ENCODE measurements around the gene TCTN1. TPM values are rescaled to one million over a fixed set of nuclear protein-coding genes. Genes with fewer than 3 reads are reported as not detected.

TCTN1 gene
- total and polyA plus RNA-seq, 2 donors (not counting 1 experiment from before 2014, with no cell fraction given) = 49.1 to 69.8 TPM

DNA sequence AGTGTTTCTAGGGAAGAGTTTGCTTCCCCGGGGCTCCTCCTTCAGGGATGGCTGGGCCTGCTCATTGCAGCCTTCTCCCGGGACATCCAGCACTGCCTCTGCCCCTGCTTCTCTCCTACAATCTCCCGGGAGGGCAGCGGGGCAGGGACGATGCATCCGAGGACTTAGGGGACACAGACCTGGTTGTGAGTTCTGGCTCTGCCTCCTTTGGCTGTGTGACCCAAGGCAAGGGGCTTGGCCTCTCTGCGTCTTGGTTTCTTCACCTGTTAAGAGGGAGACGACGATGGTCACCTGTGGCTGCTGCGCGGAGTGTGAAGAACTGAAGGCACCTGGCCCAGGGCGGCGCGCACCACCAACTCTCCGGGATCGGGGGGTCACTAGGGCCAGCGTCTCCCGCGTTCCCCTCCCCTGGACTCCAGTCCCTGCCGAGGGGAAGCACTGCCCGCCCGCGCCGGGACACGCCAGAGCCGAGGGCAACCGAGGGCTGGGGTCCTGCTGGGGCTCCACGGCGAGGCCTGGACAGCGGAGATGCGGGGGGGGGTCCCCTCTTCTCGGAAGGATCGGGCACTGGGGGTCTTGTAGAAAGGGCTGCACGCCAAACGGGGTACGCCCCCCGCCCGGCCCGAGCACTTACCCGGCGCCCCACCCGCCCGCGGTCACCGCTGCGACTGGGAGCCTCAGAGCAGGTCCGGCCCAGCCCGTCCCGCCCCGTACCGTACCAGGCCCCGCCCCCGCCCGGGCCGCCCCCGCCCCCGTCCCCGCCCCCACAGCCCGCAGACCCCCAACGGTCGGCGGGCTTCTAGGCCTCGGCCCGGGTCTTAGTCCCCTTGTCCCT, 74.7 kb downstream of the TCTN1 start, which contains the start of gene HVCN1:
TSS of gene HVCN1 (minus strand) at position 670 of the 835 bp plus-strand sequence. CDS start 5,870 bp downstream, outside the sequence.
- peak; percentile 61 for ATAC-seq (ENCODE audit: low read depth)
- Histone ChIP-seq H3K36me3 (replicated peaks in 1 of 2; ENCODE audit: control extremely low read depth in 1 of 2, control insufficient read depth in 1 of 2, extremely low read depth in 1 of 2, insufficient read depth in 2 of 2, low read length in 1 of 2) (peaks cover 0 to 46% of the 10 kb centered on the region in 2 experiments), H3K4me3 (ENCODE audit: control extremely low read depth in 1 of 5, extremely low read depth in 1 of 5, insufficient read depth in 1 of 5, low read depth in 2 of 5, low read length in 4 of 5) (peak within 1 kb of the TSS; percentile 72 to 98 (median 92)), H2AFZ (ENCODE audit: insufficient read depth, low read depth, low read length, poor library complexity, severe bottlenecking) (peak within 1 kb of the TSS; percentile 76), H3K9ac (ENCODE audit: low read length) (peak within 1 kb of the TSS; percentile 84), H3K79me2 (ENCODE audit: control insufficient read depth, insufficient read depth, low read length) (peaks cover 84% of the 10 kb centered on the region), H3K27me3 (replicated peaks in 1 of 4; ENCODE audit: control extremely low read depth in 1 of 4, control insufficient read depth in 3 of 4, insufficient read depth in 4 of 4, low read length in 3 of 4) (no peaks in the 10 kb centered on the region), H3K4me2 (replicated peaks; ENCODE audit: low read depth, low read length, poor library complexity, severe bottlenecking) (peak within 1 kb of the TSS; percentile 83), H3K4me1 (ENCODE audit: control insufficient read depth in 2 of 2, insufficient read depth in 2 of 2, low read length in 2 of 2) (peaks cover 50 to 69% of the 10 kb centered on the region in 2 donors), H3K9me3 (ENCODE audit: control extremely low read depth in 1 of 3, control insufficient read depth in 2 of 3, insufficient read depth in 1 of 3, low read length in 2 of 3) (peaks cover 0 to 3% (median 0%) of the 10 kb centered on the region in 3 donors), H4K20me1 (ENCODE audit: control insufficient read depth, insufficient read depth, low read length, poor library complexity, severe bottlenecking) (peaks cover 50% of the 10 kb centered on the region), H3K27ac (ENCODE audit: low read length in 2 of 2) (peak within 1 kb of the TSS; percentile 58 to 70)
- DNase-seq = peak; percentile 39
- Mint-ChIP-seq H3K27ac (peak within 1 kb of the TSS; percentile 96), H3K4me1 (peaks cover 69% of the 10 kb centered on the region), H3K27me3 (no peaks in the 10 kb centered on the region), H3K4me3 (peak within 1 kb of the TSS; percentile 99), H3K9me3 (ENCODE audit: insufficient read depth) (no peaks in the 10 kb centered on the region)
- TF ChIP-seq, protein P1, sequence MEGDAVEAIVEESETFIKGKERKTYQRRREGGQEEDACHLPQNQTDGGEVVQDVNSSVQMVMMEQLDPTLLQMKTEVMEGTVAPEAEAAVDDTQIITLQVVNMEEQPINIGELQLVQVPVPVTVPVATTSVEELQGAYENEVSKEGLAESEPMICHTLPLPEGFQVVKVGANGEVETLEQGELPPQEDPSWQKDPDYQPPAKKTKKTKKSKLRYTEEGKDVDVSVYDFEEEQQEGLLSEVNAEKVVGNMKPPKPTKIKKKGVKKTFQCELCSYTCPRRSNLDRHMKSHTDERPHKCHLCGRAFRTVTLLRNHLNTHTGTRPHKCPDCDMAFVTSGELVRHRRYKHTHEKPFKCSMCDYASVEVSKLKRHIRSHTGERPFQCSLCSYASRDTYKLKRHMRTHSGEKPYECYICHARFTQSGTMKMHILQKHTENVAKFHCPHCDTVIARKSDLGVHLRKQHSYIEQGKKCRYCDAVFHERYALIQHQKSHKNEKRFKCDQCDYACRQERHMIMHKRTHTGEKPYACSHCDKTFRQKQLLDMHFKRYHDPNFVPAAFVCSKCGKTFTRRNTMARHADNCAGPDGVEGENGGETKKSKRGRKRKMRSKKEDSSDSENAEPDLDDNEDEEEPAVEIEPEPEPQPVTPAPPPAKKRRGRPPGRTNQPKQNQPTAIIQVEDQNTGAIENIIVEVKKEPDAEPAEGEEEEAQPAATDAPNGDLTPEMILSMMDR (IDR thresholded peaks at IDR 0.05) = no peak
- TF ChIP-seq EZH2 (IDR thresholded peaks at IDR 0.05; ENCODE audit: borderline replicate concordance, insufficient read depth, low read depth, low read length, poor library complexity, severe bottlenecking) = no peak
- WGBS (ENCODE audit: insufficient coverage) = 2% methylated on average over 46 of the region's 64 CpGs
- ChIA-PET POLR2A (interaction anchor here (0.9 to 3.5 kb wide), 9 partner anchors 11 to 83 kb away, joined by 3 to 28 read pairs (median 11); partner anchors contain the start of gene TCTN1), CTCF (interaction anchor here (1.0 to 5.9 kb wide), 4 partner anchors 11 to 87 kb away, joined by 4 to 34 read pairs (median 6); no protein-coding TSS in a partner anchor)
- intact Hi-C loops (cut with micrococcal nuclease) = loop anchor here (1.0 to 5.0 kb wide), 7 partner anchors 10 to 126 kb away; partner anchors contain the start of genes PPP1CC and TCTN1
